ENCODE results near the gene ZNF443.
"Not testable (repeated sequence)": the region's sequence is repeated elsewhere in the genome, so short reads cannot be mapped to it uniquely, and the experiment has no call there.

ZNF443 gene

DNA sequence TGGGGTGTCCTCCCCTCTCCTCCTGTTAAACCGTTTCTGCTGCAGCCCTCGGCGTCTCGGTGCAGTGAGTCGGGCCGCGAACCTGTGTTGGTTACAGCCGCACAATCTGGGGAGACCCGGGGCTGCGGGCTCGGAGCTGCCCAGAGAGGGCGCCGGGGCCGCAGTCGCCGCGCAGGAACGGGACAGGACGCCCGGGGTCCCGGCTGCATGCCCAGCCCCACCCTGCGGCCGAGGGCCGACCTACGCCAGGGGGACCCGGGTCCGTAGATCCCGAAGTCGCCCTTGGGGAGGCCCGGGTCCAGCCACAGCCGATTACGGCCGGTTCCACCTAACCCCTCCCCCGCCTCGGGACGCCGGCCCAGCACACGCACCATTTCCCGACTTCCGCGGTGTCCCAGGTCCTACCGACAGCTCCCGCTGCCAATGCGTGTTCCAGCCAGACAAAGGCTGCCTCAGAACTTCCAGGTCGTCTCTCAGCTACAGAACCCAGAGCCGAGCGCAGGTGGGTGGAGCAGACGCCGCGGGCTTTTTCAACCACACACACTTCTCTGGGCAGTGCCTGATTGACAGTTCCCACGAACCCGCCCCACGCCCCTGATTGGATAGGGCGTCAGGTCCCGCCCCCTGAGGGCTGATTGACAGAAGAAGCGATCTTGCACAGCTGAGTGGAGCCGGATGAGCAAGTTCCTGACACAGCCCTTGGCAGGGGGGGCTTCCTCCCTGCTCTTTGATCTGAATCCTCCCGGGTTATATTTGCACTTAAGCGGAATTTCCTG, at the start of gene ZNF443:
Gene ZNF443, minus strand, starts transcription at position 481 of the 776 bp plus-strand sequence. Its CDS starts 107 bp downstream, at position 374.
- DNase-seq: peak; percentile 99

DNA sequence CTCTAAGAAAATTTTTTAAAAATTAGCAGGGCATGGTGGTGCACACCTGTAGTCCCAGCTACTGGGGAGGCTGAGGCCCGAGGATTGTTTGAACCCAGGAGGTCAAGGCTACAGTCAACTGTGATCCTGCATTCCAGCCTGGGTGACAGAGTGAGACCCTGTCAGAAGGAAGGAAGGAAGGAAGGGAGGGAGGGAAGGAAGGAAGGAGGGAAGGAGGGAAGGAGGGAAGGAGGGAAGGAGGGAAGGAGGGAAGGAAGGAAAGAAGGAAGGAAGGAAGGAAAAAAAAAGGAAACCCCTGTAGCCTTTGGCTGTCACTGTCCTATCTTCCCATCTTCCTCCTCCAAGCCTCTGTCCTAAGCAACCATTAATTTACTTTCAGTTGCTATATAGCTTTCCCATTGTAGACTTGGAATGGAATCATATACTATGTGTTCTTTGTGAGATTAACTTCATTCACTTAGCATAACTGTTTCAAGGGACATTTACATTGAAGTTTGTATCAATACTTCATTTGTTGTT, 45.5 kb upstream of the ZNF443 start:
- not testable (repeated sequence) for DNase-seq

DNA sequence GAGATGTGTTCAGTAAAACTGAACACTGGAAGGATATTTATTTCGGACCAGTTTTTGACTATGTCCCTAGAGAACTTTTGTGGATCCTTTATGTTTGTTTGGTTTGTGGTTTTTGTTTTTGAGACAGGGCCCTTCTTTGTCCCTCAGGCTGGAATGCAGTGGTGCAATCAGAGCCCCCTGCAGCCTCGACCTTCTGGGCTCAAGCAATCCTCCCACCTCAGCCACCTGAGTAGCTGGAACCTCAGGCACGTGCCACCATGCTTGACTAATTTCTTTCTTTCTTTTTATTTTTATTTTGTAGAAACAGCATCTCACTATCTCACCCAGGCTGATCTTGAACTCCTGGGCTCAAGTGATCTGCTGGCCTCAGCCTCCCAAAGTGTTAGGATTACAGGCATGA, 44.8 kb upstream of the ZNF443 start:
- DNase-seq: no peak

DNA sequence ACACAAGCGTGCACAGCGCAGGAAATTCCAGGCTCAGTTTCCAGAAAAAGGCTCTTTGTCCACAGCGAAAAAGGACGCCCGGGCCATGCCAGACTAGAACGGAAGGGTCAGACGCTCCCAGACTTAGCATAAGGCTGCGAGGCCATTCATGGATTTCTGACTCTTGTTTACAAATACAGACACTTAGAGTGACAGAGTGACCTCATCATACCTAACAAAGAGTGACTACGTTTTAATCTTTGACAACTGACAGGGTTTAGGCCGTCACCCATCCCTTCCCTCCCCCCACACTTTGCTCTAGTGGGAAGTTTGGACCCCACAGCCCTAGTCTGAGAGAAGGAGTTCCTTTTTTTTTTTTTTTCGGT, 44.2 kb upstream of the ZNF443 start:
- DNase-seq: no peak

DNA sequence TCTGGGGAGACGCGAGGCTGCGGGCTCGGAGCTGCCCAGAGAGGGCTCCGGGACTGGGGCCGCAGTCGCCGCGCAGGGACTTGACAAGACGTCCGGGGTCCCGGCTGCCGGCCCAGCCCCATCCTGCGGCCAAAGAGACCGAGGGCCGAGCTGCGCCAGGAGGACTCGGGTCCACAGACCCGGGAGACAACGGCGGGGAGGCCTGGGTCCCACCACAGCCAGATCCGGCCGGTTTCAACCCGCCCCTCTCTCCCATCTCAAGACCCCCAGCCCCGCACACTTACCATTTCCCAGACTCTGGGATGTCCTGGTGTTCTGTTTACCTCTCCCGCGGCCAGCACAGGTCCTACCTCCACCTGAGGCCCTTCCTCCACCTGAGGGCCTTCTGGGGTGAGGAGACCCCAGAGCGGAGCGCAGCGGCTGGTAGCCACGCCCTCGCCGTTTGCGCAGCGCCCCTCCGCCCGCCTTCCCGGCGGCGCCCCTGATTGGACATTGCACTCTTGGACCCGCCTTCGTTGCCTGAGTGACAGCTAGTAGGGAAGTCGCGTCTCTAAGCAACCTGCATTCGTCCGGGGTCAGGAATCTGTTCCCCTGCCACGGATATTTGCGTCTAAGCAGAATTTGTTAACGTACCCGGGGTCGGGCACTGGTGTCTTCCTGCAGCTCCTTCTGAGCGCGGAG, 43.7 kb upstream of the ZNF443 start, which contains the start of gene ZNF709:
Gene ZNF709, minus strand, starts transcription at position 446 of the 681 bp plus-strand sequence. Its CDS starts 159 bp downstream, at position 287.
- DNase-seq: peak; percentile 98

DNA sequence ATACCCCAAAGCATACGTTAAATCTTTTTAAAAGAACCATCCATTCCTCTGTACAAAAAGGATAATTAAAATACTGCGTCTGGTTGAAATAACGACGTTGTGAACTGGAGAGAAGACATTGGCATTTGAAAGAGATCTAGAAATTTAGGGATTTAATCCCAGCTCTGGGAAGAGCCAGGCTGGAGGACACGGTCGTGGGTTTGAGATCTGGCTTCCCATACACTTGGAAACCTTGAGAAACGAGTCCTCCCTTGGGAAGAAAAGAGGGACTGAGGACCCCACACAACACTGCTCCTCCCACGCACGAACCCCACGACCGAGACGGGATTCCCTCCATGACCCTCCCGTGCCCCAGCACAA, 43.2 kb upstream of the ZNF443 start:
- no peak for DNase-seq

DNA sequence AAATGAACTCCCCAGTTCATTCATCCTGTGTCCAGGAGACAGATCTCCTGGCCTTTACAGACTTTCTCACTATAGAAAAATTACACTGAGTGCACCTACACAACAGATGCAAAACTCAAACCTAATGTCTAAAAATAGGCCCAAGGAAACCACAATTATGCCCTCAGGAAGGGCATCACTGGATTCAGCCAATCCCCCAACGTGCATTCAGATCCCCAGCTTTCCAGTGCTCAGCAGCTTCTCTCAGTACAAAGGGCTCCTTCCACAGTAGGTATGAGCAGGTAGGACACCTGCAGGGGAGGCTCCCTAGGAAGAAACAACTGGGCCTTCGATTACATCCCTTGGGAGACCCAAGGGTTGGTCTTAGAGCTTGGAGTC, 41.7 kb upstream of the ZNF443 start:
- no peak for DNase-seq

DNA sequence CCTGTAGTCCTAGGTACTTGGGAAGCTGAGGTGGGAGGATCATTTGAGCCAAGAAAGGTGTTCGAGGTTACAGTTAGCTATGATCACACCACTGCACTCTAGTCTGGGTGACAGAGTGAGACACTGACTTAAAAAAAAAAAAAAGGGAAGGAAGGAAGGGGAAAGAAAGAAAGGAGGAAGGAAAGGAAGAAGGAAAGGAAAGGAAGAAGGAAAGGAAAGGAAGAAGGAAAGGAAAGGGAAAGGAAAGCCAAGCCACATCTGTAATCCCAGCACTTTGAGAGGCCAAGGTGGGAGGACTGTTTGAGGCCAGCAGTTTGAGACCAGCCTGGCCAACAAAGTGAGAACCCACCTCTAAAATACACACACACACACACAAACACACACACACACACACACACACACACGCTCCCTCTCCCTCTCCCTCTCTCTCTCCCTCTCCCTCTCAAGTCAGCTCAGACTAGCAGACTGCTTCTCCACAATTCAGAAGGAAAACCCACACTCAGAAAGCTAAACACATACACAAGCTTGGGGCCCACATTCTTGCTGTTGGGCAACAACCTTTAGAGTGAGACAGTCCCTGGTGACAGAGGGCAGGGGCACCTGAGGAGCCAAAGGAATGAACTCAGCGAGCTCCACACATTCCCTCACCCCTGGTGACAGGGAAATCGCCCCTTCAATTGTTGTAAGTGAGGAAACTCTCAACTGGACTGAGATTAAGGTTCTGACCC, 41.1 kb upstream of the ZNF443 start:
- DNase-seq: no peak

DNA sequence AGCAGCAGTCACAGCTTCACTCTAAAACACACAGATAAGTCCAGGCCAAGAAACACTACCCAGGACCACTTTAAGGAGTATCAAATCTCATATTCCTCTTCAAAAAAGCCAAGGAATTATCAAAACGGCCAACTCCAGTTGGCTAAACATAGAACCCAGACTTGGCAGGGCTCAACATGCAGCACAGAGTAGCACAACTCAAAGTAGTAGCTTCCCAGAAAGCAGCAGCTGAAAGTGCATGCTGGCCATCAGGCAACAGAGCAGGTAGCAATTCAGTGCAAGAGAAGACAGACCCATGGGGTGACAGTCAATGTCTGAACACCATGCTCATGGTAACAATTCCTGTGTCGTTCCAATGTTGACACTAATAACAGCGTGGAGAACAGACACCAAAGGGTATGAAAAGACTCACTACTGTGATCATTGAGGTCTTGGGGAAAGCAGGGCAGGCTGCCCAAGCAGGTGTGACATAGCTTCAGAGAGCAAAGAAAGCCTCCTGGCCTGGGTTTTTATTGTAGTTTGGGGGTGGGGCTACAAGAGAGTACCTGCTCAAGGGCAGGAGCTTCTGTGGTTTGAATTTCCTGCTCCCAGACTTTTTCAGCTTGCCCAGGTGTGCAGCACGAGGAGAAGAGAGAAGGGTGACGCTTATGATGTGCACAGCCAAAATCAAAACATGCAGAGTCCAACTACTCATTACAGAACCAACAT, 37.6 kb upstream of the ZNF443 start:
- DNase-seq: no peak

DNA sequence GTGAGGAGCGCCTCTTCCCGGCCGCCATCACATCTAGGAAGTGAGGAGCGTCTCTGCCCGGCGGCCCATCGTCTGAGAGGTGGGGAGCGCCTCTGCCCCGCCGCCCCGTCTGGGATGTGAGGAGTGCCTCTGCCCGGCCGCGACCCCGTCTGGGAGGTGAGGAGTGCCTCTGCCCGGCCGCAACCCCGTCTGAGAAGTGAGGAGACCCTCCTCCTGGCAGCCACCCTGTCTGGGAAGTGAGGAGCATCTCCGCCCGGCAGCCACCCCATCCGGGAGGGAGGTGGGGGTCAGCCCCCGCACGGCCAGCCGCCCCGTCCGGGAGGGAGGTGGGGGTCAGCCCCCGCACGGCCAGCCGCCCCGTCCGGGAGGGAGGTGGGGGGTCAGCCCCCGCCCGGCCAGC, 26.8 kb upstream of the ZNF443 start:
- DNase-seq: not testable (repeated sequence)

DNA sequence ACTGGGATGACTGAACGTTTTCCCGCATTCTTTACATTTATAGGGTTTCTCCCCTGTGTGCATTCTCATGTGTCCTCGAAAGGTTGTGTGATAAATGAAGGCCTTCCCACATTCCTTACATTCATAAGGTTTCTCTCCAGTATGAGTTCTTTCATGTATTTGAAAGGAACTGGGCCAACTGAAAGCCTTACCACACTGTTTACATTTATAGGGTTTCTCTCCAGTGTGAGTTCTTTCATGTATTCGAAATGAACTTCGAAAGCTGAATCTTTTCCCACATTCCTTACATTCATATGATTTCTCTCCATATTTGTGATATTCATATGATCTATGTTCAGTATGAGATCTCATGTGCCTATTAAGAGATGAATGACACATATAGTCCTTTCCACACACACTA, 24.4 kb upstream of the ZNF443 start:
- no peak for DNase-seq

DNA sequence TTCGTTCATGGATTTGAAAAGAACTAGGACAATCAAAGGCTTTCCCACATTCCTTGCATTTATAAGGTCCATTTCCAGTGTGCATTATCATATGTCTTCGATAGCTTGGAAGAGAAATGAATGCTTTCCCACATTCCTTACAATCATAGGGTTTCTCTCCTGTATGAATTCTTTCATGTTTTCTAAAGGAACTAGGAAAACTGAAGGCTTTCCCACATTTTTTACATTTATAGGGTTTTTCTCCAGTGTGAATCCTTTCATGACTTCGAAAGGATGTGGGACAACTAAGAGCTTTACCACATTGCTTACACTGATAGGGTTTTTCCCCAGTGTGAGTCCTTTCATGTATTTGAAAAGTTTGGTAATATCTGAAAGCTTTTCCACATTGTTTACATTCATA, 23.9 kb upstream of the ZNF443 start:
- DNase-seq: no peak

DNA sequence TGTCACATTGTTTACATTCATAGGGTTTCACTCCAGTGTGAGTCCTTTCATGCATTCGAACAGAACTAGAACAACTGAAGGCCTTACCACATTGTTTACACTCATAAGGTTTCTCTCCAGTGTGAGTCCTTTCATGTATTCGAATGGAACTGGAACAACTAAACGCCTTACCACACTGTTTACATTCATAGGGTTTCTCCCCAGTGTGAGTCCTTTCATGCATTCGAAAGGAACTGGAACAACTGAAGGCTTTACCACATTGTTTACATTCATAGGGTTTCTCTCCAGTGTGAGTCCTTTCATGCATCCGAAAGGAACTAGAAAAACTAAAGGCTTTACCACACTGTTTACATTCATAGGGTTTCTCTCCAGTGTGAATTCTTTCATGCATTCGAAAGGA, 23.3 kb upstream of the ZNF443 start:
- not testable (repeated sequence) for DNase-seq

DNA sequence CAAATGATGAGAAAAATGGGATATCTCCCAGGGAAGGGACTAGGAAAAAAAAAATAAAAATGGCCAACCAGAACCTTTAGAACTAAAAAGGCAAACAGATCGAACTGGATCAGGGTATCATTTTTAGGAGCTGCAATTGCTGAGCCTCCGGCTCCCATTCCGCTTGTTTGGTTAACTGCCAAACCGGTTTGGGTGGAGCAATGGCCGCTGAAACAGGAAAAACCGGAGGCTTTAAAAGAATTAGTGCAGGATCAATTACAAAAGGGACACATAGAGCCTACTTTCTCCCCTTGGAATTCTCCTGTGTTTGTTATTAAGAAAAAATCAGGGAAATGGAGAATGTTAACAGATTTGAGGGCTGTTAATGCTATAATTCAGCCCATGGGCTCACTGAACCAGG, 12.7 kb upstream of the ZNF443 start:
- DNase-seq: no peak

DNA sequence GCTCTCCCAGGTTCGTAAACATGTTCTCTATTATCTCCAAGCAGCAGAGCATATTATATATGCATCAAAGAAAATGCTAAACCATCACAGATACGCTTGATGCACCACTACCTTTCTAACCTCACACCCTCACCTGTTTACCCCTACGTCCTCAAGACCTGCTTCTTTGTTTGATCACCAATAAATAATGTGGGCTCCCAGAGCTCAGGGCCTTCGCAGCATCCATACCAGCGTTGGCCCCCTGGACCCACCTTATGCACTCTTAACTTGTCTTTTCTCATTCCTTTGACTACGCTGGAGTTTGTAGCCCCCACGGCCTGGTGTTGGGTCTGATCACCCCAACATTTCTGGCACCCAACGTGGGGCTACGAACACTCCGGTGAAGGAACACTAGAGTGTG, 10.0 kb upstream of the ZNF443 start:
- no peak for DNase-seq

DNA sequence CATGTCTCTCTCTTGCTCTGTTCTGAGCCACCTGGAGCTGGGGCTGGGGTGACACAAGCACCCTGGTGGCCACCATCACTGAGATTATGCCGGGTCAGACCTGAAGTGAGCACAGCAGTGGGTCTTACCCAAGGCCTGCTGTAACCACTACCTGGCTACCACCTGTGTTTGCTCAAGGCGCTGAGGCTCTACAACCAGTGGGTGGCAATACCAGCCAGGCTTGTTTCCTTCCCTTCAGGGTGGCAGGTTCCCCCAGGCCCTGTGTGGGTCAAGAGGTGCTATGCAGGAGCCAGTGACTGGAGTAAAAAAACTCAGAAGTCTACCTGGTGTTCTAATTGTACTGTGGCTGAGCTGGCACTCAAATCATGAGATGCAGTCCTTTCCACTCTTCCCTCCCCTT, 8.0 kb upstream of the ZNF443 start:
- no peak for DNase-seq

DNA sequence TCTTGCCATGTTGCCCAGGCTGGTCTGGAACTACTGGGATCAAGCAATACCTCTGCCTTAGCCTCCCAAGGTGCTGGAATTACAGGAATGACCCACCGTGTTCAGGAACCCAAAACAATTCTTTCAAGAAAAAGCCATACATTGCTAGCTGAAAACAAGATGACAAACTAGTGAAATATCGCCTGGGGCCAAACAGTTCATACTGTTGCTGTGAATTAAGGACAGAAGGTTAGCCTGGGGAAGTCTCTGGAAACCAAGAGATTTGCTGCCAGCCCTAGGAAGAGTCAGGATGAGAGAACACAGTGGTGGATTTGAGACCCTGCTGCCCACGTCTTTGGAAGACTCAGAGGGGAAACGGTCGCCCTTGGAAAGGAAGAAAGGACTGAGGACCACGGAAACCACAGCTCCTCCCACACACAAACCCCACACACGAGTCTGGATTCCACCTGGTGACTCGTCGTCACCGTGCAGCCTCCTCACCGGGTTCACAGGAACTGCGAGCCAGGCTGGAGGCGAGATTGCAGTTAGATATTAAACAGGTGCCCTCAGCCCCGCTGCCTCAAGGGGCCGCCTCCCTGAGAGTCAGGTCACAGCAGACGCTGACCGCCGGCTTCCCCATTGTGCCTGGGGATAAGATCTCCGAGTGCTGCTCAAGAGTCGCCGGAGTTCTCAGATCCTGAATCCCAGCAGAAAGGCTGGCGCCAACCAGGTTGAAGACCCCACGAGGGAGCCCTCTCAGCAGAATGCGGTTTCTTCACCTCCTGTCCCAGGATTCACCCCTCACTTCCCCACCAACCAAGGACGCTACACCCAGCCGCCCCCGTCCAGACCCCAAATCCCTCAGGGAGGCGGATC, 908 bp downstream of the ZNF443 start:
- peak; percentile 36 for DNase-seq

DNA sequence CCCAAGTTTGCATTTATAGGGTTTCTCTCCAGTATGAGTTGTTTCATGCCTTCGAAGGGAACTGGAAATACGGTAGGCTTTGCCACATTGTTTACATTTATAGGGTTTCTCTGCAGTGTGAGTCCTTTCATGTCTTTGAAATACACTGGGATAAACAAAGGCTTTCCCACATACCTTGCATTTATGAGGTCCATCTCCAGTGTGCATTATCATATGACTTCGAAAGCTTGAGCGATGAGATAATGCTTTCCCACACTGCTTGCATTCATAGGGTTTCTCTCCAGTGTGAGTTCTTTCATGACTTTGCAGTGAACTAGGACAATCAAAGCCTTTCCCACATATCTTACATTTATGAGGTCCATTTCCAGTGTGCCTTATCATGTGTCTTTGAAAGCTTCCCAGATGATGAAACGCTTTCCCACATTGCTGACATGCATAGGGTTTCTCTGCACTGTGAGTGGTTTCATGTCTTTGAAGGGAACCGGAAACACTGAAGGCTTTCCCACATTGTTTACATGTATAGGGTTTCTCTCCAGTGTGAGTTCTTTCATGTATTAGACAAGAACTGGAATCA, 10.0 kb downstream of the ZNF443 start:
- not testable (repeated sequence) for DNase-seq

DNA sequence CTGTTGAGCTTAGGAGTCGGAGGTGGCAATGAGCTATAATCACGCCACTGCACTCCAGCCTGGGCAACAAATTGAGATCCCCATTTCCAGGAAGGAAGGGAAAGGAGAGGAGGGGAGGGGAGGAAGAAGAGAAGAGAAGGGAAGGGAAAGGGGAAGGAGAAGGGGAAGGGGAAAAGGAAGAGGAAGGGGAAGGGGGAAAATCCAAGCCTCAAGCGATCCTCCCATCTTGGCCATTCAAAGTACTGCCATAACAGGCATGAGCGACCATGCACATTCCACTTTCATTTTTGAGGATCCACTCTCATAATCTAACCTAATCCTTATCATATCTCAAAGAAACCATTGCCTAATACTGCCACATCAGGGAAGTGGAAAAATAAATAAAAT, 14.9 kb downstream of the ZNF443 start:
- no peak for DNase-seq

DNA sequence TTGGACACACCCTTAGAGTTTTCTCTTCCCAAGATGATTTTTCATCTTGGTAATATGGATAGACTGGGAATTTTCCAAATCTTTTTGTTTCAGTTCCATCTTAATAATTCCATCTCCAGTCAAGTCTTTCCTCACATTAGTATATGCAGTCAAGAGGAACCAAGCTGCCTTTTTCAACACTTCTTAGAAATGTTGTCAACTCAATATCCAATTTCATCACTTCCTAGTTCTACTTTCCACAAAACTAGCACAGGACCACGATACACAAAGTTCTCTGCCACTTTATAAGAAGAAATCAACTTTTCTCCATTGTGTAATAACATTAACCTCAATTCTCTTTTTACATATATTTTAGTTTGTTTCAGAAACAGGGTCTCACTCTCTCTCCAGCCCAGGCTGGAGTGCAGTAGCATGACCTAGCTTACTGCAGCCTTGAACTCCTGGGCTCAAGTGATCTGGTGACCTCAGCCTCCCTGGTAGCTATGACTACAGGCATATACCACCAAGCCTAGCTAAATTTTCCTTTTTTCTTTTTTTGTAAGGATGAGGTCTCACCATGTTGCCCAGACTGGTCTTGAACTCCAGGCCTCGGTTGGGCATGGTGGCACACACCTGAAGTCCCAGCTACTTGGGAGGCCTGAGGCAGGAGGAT, 15.5 kb downstream of the ZNF443 start:
- DNase-seq: no peak

DNA sequence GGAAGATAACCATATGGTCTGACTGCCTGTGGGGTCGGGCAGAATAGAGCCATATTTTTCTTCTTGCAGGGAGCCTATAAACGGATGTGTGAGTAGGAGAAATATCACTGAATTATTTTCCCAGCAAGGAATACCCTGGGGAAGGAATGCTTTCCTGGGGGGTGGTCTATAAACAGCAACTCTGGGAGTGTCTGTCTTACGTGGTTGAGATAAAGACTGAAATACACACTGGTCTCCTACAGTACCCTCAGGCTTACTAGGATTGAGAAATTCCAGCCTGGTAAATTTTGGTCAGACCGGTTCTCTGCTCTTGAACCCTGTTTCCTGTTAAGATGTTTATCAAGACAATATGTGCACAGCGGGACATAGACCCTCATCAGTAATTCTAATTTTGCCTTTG, 23.5 kb downstream of the ZNF443 start:
- not testable (repeated sequence) for DNase-seq

Measured in retina (tissue), 1 donor.